Measurements from ENCODE around the gene TTC28. TPM values are rescaled to one million over a fixed set of nuclear protein-coding genes. Genes with fewer than 3 reads are reported as not detected.
A peak's percentile ranks its signal among the peaks of the same experiment; 100 is the strongest.

The TTC28 gene
- total RNA-seq, 1 donor from 2014 or later, result 1.3 TPM

DNA sequence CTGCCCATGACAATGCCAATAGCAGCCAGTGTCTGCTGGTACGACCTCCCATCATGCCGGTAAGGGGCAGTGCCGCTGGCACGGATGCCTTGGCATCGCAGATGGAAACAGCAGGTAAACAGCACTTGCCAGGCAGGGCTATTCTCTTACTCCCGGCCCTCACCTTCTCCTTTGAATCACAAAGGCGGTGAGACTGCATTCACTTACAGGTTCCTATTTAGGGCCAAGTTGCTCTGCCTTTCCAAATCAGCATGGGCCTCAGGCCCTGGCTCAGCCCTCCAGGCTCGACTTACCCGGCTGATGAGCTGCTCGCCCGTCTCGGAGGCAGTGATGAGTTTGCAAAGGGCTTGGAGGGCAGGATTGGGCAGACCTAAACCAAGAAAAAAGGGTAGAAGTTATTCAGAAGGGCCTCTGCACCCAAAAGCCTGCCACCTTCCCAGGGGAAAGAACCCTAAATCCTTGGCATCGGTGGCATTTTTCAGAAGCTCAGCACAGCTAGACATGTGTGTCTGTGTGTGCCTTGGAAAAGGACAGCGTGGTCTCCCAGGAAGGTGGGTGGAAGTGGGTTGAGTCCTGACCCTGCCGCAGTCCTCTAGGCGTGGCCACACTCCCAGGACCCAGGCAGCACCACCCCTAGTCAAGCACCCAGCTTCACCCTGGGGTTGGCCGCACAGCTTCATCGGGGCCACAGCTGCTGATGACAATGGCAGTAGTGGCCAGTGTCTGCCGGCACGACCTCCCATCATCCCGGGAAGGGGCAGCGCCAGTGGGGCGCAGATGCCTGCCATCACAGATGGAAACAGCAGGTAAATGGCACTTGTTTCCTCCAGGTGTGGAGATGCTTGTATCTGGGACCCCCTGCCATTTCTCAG lies 687.1 kb downstream of the TTC28 start:
- TF ChIP-seq, protein P1, sequence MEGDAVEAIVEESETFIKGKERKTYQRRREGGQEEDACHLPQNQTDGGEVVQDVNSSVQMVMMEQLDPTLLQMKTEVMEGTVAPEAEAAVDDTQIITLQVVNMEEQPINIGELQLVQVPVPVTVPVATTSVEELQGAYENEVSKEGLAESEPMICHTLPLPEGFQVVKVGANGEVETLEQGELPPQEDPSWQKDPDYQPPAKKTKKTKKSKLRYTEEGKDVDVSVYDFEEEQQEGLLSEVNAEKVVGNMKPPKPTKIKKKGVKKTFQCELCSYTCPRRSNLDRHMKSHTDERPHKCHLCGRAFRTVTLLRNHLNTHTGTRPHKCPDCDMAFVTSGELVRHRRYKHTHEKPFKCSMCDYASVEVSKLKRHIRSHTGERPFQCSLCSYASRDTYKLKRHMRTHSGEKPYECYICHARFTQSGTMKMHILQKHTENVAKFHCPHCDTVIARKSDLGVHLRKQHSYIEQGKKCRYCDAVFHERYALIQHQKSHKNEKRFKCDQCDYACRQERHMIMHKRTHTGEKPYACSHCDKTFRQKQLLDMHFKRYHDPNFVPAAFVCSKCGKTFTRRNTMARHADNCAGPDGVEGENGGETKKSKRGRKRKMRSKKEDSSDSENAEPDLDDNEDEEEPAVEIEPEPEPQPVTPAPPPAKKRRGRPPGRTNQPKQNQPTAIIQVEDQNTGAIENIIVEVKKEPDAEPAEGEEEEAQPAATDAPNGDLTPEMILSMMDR (IDR thresholded peaks at IDR 0.05; ENCODE audit: insufficient read depth, low read length, severe bottlenecking), result no peak
- no peaks in the 10 kb centered on the region for H3K27me3 ChIP-seq (ENCODE audit: control insufficient read depth, insufficient read depth, low read length)
- no peaks in the 10 kb centered on the region for H3K36me3 ChIP-seq (ENCODE audit: control insufficient read depth, insufficient read depth, low read length)
- FAIRE-seq (no peak), DNase-seq (ENCODE audit: low read depth) (no peak)
- H3K4me3 ChIP-seq (ENCODE audit: low read depth, low read length), result no peak overlapping the region

DNA sequence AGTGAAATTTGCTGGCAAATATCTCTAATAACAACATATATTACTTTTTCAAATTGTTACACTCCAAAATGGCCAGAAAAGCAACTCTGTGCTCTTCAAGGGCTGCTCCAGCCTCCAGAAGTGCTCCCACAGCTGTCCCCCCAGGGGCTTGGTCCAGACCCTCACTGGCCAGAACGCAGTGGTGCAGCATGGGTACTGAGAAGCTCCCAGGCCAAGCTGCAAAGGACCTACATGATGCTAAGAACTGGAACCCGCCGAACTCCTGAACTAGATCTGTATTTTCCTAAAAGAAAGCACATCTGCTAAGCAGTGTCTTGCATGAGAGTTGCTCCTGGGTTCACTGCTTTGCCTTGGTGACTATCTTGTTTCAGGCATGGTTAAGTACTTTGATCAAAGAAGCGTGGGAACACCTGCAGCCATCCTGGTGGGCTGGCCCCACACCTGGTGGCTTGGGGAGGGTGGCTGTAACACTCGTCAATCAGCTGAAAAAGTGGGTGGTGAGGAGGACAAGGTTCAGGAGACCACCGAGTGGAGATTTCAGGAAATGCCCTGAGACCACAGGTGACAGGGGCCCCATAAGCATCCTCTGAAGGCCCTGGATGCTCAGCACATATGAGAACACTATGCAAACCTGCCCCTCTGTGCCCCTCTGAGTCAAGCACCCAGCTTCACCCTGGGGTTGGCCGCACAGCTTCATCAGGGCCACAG lies 687.9 kb downstream of the TTC28 start:
- DNase-seq (ENCODE audit: low read depth) (no peak), FAIRE-seq (peak; percentile 58)
- Histone ChIP-seq H3K36me3 (ENCODE audit: control insufficient read depth, insufficient read depth, low read length) (no peaks in the 10 kb centered on the region), H3K4me3 (ENCODE audit: low read depth, low read length) (no peak overlapping the region), H3K27me3 (ENCODE audit: control insufficient read depth, insufficient read depth, low read length) (no peaks in the 10 kb centered on the region)
- TF ChIP-seq, protein P1 (IDR thresholded peaks at IDR 0.05; ENCODE audit: insufficient read depth, low read length, severe bottlenecking), result no peak

DNA sequence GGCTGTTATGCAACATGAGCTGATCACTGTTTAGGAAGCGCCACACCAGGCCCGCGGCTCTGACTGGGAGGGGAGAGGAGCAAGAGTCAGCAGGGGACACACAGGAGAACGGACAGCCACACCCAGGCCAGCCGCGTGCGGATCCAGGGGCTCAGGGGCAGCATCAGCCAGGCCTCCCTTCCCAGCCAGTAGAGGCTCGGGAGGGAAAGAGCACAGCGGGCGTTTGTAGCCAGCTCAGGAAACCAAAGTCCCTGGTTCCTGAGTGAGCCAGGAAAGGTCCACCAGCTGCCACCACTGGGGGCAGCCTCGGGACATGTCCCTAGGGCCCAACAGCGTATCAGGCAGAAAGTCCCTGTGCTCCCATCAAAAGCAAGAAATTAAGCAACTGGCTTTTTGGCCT lies 688.8 kb downstream of the TTC28 start:
- FAIRE-seq, result no peak
- TF ChIP-seq, protein P1 (IDR thresholded peaks at IDR 0.05; ENCODE audit: insufficient read depth, low read length, severe bottlenecking), result peak; percentile 55
- no peaks in the 10 kb centered on the region for H3K36me3 ChIP-seq (ENCODE audit: control insufficient read depth, insufficient read depth, low read length)
- H3K4me3 ChIP-seq (ENCODE audit: low read depth, low read length), result no peak overlapping the region
- no peaks in the 10 kb centered on the region for H3K27me3 ChIP-seq (ENCODE audit: control insufficient read depth, insufficient read depth, low read length)
- DNase-seq (ENCODE audit: low read depth), result no peak

DNA sequence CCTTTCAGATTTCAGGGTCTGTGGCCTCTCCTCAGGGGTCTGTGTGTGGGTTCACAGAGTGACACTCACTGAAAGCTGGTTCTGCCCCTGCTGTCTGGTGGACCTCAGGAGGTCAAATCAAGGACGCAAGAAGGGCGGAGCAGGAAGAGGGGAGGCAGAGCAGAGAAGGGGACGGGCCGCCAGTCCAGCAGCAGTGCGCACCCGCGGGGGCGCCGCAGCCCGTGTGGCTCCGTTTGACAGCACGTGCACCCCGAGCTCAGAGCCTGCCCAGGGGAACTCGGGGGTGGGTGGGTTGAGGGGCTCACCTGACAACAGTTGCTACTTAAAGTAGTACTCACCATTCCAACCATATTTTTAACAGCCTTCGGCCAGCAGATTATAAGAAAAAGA lies 689.2 kb downstream of the TTC28 start:
- Histone ChIP-seq H3K36me3 (ENCODE audit: control insufficient read depth, insufficient read depth, low read length) (no peaks in the 10 kb centered on the region), H3K27me3 (ENCODE audit: control insufficient read depth, insufficient read depth, low read length) (no peaks in the 10 kb centered on the region), H3K4me3 (ENCODE audit: low read depth, low read length) (no peak overlapping the region)
- FAIRE-seq, result no peak
- no peak for DNase-seq (ENCODE audit: low read depth)
- TF ChIP-seq, protein P1 (IDR thresholded peaks at IDR 0.05; ENCODE audit: insufficient read depth, low read length, severe bottlenecking), result no peak

DNA sequence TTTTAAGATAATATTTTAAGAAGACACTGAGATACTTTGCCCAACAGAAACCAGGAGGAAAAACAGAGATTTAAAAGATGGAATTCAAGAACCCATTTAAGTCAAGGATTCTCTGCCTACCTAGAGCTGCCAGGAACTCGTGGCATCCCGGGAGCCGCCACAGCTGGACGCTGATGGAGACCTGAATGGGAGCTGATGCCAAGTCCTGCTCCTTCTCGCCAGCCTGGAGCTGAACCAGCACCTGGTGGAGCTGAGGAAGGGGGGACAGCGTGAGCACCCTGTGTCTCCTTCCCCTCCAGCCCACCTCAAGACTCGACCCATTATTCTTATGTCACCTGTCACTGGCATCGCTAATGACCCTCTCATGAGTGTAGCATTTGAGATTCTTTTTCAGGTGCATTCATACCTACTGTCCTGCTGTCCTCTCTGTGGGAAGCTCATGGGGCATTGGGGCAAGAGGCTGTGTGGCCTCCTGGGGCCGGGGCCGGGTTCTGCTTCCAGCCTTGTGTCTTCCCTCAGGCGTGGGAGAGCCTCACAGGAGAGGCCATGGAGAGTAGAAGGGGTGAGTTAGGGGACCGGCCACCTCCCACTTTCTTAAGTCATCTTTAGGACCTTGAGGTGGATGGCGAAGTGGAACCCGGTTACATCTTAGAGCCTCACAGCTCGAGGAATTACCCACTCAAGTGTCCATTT lies 689.7 kb downstream of the TTC28 start:
- Histone ChIP-seq H3K27me3 (ENCODE audit: control insufficient read depth, insufficient read depth, low read length) (no peaks in the 10 kb centered on the region), H3K36me3 (ENCODE audit: control insufficient read depth, insufficient read depth, low read length) (no peaks in the 10 kb centered on the region), H3K4me3 (ENCODE audit: low read depth, low read length) (no peak overlapping the region)
- no peak for FAIRE-seq
- no peak for DNase-seq (ENCODE audit: low read depth)
- TF ChIP-seq, protein P1 (IDR thresholded peaks at IDR 0.05; ENCODE audit: insufficient read depth, low read length, severe bottlenecking), result no peak

Data from bronchial epithelial cell (primary cell).